GM12878 (cell line): Measurements from ENCODE around the gene THAP2. TPM values are rescaled to one million over a fixed set of nuclear protein-coding genes. Genes with fewer than 3 reads are reported as not detected.

ENCODE experiments used
- ATAC-seq: fragments of 200-7000 bp; cut with Tn5 transposase; 3 replicates; pipeline ENCODE4 v1.9.1; 2020; ENCODE audit warnings: mild to moderate bottlenecking, moderate library complexity
- BruUV-seq: library from RNA; stranded (reverse); fragments of 400-500 nt; replicated peaks from 2 replicates; lab custom pipeline; 2021; lab: Mats Ljungman, UMichigan
- CTCF ChIA-PET: fragments of 300-600 bp; sonication (Branson Sonifier 250); formaldehyde crosslinking; extraction: SDS; loops from one replicate; lab custom pipeline; 2021; ENCODE audit warnings: inconsistent platforms; lab: Yijun Ruan, JAX
- POLR2A ChIA-PET: fragments of 350-600 bp; formaldehyde crosslinking; extraction: SDS; loops from one replicate; lab custom pipeline; 2021; ENCODE audit warnings: inconsistent platforms; lab: Charles Lee
- RAD21 ChIA-PET: fragments of 300-600 bp; sonication (Branson Sonifier 250); formaldehyde crosslinking; loops from one replicate; lab custom pipeline; 2023; ENCODE audit warnings: antibody characterized with exemption; ENCODE audit not compliant: unreplicated experiment; lab: Charles Lee
- SMC1A ChIA-PET: fragments of 300-600 bp; sonication (Branson Sonifier 250); formaldehyde crosslinking; loops from one replicate; lab custom pipeline; 2023; ENCODE audit not compliant: unreplicated experiment, uncharacterized antibody; lab: Charles Lee
- DNase-seq: peaks from one replicate; pipeline ENCODE4 v3.0.0-alpha.2; 2011; ENCODE audit warnings: low read depth, low spot score
- FAIRE-seq: peaks from 3 replicates; lab custom pipeline; 2011; peaks lifted over from hg19 to GRCh38; lab: Jason Lieb, UNC
- H2AFZ ChIP-seq: 2 replicates; pipeline ENCODE4 v1.6.0; 2011; ENCODE audit warnings: low read depth, low read length, control low read depth; ENCODE audit not compliant: control insufficient read depth
- H3K27ac ChIP-seq: 2 replicates; pipeline ENCODE4 v1.5.1; 2011; ENCODE audit warnings: control low read depth; ENCODE audit not compliant: control insufficient read depth, insufficient read depth
- H3K27me3 ChIP-seq, 2 experiments: replicated peaks in 1 of 2; 2 replicates each; pipeline versions ENCODE4 v1.6.0 to v1.6.1; 2011; ENCODE audit warnings: low read length in 1 of 2; ENCODE audit not compliant: control insufficient read depth in 2 of 2, insufficient read depth in 2 of 2
- H3K36me3 ChIP-seq, 2 experiments: 2 replicates each; pipeline ENCODE4 v1.5.1; 2011; ENCODE audit warnings: low read length in 1 of 2; ENCODE audit not compliant: control insufficient read depth in 2 of 2, insufficient read depth in 2 of 2
- H3K4me1 ChIP-seq: 2 replicates; pipeline ENCODE4 v1.6.1; 2011; ENCODE audit warnings: mild to moderate bottlenecking, low read length, moderate library complexity, mixed read lengths; ENCODE audit not compliant: control insufficient read depth, insufficient read depth
- H3K4me2 ChIP-seq: 2 replicates; pipeline ENCODE4 v1.6.0; 2011; ENCODE audit warnings: control low read depth; ENCODE audit not compliant: control insufficient read depth, insufficient read depth
- H3K4me3 ChIP-seq: fragments of 200-600 bp; sonication (generic); 2 replicates; pipeline ENCODE4 v1.5.1; 2016
- H3K79me2 ChIP-seq: 2 replicates; pipeline ENCODE4 v1.6.0; 2011; ENCODE audit warnings: low read length; ENCODE audit not compliant: control insufficient read depth, insufficient read depth
- H3K9ac ChIP-seq: 2 replicates; pipeline ENCODE4 v1.8.0; 2011; ENCODE audit warnings: low read length, control low read depth, mixed read lengths; ENCODE audit not compliant: control insufficient read depth, insufficient read depth
- H3K9me3 ChIP-seq: replicated peaks from 3 replicates; pipeline ENCODE4 v1.5.1; 2011; ENCODE audit warnings: mild to moderate bottlenecking, low read length; ENCODE audit not compliant: control insufficient read depth, insufficient read depth
- H4K20me1 ChIP-seq: 2 replicates; pipeline ENCODE4 v1.6.0; 2011; ENCODE audit not compliant: control insufficient read depth, insufficient read depth
- RELA ChIP-seq: fragments of 450-650 bp; IDR thresholded peaks from 2 replicates; pipeline ENCODE4 v1.8.0; 2014; ENCODE audit warnings: borderline replicate concordance; ENCODE audit not compliant: partially characterized antibody
- SMC3 ChIP-seq: IDR thresholded peaks from 2 replicates; pipeline ENCODE4 v1.6.1; 2011; ENCODE audit warnings: low read length, improper control_type of control experiment, borderline replicate concordance
- SREBF2 ChIP-seq: IDR thresholded peaks from 2 replicates; pipeline ENCODE4 v1.6.1; 2012; ENCODE audit warnings: mild to moderate bottlenecking, low read length
- SUPT20H ChIP-seq: IDR thresholded peaks from 2 replicates; pipeline ENCODE4 v1.6.1; 2011; ENCODE audit warnings: low read depth, mild to moderate bottlenecking, low read length, moderate library complexity, borderline replicate concordance; ENCODE audit not compliant: control insufficient read depth
- ZNF687 ChIP-seq: fragments of 450-650 bp; IDR thresholded peaks from 2 replicates; pipeline ENCODE4 v1.6.1; 2017; ENCODE audit warnings: mild to moderate bottlenecking, moderate library complexity
- WGBS: methylation state at CpG from one replicate; pipeline ENCODE4 v1.1.6; 2016; ENCODE audit warnings: low lambda C conversion rate; ENCODE audit not compliant: insufficient replicate concordance, insufficient coverage; ENCODE audit errors: missing lambda C conversion rate; 5-methylcytosine and 5-hydroxymethylcytosine counted together
- in situ Hi-C: fragments of 300-500 bp; cut with MboI; formaldehyde crosslinking; loops from 9 replicates; pipeline ENCODE4 v1.14.3; 2018; ENCODE audit warnings: mixed read lengths
- intact Hi-C: fragments of 100-400 bp; cut with micrococcal nuclease; formaldehyde crosslinking; loops from one replicate; pipeline ENCODE4 v1.14.2; 2022; ENCODE audit not compliant: unreplicated experiment
- polyA plus RNA-seq, 11 experiments: library from polyadenylated mRNA; depleted of rRNA in 4 of 11; unstranded in 6 of 11; stranded (reverse) in 5 of 11; fragments of >200 nt; fragmentation: Nextera tagmentation in 4 of 11; fragmentation: Illumina TruSeq in 1 of 11; extraction: Ambion mirVana in 4 of 11; extraction: Trizol in 1 of 11; gene quantifications; 1 replicate in 1 of 11; 2 replicates in 10 of 11; pipeline versions ENCODE4 v1.2.1 to v1.2.3, GENCODE V29; 2011 to 2016; ENCODE audit warnings: inconsistent platforms in 2 of 11, missing spikeins in 2 of 11, low read depth in 1 of 11
- total RNA-seq, 4 experiments: library from RNA; depleted of rRNA in 3 of 4; stranded (reverse); fragments of >200 nt in 3 of 4; fragmentation: Illumina TruSeq in 1 of 4; extraction: Trizol in 1 of 4; gene quantifications; 2 replicates each; pipeline versions ENCODE4 v1.2.1 to v1.2.3, GENCODE V29; 2013 to 2021

The THAP2 gene
- total and polyA plus RNA-seq, 10 of the 15 experiments (the other 5 are each of a cell fraction or from before 2014, with no cell fraction given) = 4.1 to 18.0 (median 7.3) TPM

- BruUV-seq = no TSS peak
- ATAC-seq (no peak), FAIRE-seq (no peak), DNase-seq (no peak)
- intact Hi-C loops (no loop called here), in situ Hi-C loops (no loop called here)
- ChIA-PET CTCF (interaction anchor here (1.2 kb wide), 1 partner anchor 13 kb away, joined by 3 read pairs; no protein-coding TSS in a partner anchor), RAD21 (no interaction called here), POLR2A (no interaction called here), SMC1A (interaction anchor here (1.1 to 1.4 kb wide), 2 partner anchors 25 to 35 kb away, joined by 3 to 5 read pairs; no protein-coding TSS in a partner anchor)
- 97% methylated on average over 4 of the region's 4 CpGs for WGBS
- H3K9me3 ChIP-seq = no peaks in the 10 kb centered on the region
- no peak overlapping the region for H3K9ac ChIP-seq
- H3K4me3 ChIP-seq = no peak overlapping the region
- H3K4me1 ChIP-seq = no peaks in the 10 kb centered on the region
- H4K20me1 ChIP-seq = no peaks in the 10 kb centered on the region
- TF ChIP-seq RELA (no peak), SREBF2 (no peak), SMC3 (no peak), SUPT20H (no peak), ZNF687 (no peak)
- no peaks in the 10 kb centered on the region for H3K79me2 ChIP-seq
- no peak overlapping the region for H3K27ac ChIP-seq
- H3K4me2 ChIP-seq = no peak overlapping the region
- H3K27me3 ChIP-seq = no peaks in the 10 kb centered on the region
- H2AFZ ChIP-seq = no peak overlapping the region
- no peaks in the 10 kb centered on the region for H3K36me3 ChIP-seq
Observed at GRCh38 chr12:71721783-71722505, 57.8 kb downstream of the THAP2 start.
